NCI-H748 treated with DMSO at 0.1 percent for 48 hours (cell line): ENCODE data around the gene GDI1.

ENCODE experiments used
- DNase-seq: peaks from one replicate; lab custom pipeline; 2025; lab: John Stamatoyannopoulos, UW

GDI1 gene

DNA sequence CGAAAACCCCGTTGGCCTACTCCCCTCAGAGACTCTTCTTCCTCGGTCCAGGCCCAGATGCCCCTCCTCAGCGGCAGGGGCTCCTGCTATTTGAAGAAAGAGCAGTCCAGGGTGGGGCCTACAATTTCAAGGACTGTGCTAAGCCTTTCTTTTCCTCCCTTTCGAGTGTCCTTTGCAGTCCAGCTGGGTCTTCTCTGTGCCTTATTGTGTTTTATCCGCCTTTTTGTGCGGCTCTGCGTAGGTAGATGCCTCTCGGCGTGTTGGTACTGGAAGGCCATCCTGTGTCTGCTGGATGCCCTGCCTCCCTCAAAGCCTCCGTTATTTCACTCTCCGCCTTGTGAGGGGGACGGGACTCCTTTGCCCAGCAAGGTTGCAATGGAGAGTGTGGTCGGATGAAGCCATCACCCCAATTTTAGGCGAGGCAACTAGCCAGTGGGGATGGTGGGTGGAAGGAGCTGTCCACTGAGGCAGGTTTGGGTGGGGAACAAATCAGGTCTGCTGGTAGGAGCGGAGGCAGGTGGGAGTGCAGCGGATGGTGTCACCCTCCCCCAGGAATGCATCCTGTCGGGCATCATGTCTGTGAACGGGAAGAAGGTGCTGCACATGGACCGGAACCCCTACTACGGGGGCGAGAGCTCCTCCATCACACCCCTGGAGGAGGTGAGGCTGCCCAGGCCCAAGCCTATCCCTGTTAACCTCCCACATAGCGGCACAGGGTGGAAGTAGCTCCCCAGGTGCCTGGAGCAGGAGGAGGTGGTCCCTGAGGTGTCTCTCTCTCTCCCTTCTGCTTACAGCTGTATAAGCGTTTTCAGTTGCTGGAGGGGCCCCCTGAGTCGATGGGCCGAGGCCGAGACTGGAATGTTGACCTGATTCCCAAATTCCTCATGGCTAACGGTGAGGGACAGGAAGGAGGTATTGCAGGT is 1.3 kb downstream of the GDI1 start:
- DNase-seq, result no peak

DNA sequence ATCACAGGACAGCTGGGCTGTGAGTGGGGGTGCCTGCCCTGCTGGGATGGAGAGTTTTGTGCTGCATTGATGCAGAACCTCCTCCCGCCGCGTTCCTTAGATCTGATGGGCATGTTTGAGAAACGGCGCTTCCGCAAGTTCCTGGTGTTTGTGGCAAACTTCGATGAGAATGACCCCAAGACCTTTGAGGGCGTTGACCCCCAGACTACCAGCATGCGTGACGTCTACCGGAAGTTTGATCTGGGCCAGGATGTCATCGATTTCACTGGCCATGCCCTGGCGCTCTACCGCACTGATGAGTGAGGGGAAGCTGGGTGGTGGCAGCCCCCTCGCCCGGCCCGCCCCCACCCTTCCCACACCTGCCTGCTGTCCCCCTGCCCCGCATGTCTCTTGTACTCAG is 2.9 kb downstream of the GDI1 start:
- DNase-seq, result no peak

DNA sequence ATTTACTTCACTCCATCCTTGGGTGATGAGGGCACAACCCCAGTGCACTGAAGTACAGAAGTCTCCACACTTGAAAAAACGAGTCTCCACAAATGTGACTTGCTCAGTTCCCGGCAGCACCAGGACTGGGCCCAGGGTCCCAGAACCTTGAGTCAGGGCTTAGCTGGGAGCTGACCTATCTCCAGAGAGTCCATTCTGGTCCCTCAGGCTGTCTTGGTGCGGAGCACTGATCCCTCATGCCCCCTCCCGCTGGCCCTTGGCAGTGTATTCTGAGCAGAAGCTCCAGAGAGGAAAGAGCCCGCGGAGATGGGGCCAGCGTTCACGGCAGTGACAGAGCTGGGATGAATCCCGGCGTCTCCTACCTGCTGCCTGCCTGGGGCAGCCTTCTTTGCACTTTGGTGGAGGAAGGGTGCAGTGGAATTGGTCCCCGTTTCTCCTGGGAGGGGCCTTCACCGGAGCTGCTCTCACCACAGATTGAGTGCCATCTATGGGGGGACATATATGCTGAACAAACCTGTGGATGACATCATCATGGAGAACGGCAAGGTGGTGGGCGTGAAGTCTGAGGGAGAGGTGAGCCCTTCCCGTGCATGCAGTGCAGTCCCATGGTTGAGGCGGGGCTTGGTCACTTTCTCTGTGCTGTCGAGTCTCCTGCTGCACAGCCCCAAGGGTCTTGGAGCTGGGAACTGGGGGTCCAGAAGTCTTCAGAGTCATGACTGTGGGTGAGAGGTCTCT is 3.8 kb downstream of the GDI1 start:
- no peak for DNase-seq

DNA sequence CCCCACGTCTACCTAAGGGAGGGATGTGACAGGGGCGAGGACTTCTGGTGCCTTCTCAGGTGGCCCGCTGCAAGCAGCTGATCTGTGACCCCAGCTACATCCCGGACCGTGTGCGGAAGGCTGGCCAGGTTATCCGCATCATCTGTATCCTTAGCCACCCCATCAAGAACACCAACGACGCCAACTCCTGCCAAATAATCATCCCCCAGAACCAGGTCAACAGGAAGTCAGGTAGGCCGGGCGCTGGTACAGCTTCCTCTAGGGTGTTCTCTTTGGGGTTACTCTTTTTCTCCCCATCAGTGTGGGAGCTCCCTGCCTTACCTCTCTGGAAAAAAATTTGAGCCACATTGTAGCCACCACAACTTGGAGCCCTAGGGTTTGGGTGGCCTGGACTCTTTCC is 4.6 kb downstream of the GDI1 start:
- DNase-seq, result no peak

DNA sequence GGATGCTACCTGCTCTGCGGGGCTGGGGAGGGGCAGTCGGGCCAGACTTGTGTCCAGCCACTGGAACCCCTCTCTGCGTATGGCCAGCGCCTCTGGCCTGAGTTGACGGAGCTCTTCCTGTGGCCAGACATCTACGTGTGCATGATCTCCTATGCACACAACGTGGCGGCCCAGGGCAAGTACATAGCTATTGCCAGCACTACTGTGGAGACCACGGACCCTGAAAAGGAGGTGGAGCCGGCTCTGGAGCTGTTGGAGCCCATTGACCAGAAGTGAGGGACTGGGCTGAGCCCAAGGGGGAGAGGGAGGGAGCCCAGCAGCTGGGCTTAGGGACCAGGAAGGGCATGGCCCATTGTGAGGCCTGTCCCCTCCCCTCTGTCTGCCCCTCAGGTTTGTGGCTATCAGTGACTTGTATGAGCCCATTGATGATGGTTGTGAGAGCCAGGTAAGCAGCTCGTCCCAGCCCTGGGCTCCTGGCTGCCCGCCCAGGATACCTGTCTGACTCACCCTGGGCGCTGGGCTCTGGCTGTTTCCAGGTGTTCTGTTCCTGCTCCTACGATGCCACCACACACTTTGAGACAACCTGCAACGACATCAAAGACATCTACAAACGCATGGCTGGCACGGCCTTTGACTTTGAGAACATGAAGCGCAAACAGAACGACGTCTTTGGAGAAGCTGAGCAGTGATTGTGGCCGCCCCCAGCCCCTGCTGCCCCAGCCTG is 5.2 kb downstream of the GDI1 start:
- DNase-seq, result no peak

DNA sequence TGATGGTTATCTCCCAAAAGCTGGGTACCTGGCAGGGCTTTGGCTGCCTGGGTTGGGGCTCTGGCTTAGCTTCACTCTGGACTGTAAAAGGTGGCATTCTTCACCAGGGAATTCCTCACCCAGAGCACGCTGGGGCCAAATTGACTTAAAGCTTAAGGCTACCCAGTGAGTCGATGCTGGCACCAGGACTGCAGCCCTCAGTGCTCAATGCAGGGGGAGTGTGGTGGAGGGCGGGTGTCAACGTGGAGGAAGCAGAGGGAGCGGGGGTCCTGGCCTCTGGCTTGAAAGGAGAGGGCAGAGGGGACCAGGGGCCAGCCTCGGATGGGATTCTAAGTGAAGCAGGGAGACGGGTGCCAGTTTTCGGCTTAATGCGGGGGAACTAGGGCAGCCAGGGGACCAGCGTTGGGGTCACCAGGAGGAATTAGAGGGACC is 6.5 kb downstream of the GDI1 start:
- no peak for DNase-seq

DNA sequence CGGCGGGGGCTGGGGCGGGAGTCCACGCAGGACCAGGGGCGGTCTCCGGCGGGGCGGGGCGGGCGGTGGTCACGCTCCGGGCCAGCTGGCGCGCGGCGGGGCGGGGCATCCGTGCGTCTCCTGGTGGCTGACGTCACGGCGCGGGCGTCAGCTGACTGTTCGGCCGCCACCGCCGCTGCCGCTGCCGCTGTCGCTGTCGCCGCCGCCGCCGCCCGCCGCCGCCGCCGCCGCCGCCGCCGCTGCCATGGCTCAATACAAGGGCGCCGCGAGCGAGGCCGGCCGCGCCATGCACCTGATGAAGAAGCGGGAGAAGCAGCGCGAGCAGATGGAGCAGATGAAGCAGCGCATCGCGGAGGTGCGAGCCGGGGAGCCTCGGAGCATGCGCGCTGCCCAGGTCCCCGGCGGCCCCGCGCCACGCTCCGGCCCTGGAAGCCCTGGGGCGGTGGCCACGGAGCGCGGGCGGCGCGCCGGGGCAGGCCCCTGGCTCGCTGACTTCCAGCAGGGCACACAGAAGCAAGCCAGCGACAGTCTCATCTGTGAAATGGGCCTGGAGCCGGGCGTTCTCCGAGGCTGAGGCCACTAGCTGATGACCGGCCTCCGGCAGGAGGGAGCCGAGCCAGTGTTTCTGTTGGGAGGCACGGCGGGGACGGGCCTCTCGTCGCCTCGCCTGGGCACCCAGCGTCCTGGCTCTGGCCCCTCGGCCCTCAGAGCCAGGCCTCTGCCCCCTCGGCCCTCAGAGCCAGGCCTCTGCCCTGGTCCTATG is 7.2 kb downstream of the GDI1 start, which contains the start of gene FAM50A:
Gene FAM50A, plus strand, starts transcription at position 150 of the 763 bp plus-strand sequence. Its CDS starts 95 bp downstream, at position 245.
- peak; percentile 4 for DNase-seq

DNA sequence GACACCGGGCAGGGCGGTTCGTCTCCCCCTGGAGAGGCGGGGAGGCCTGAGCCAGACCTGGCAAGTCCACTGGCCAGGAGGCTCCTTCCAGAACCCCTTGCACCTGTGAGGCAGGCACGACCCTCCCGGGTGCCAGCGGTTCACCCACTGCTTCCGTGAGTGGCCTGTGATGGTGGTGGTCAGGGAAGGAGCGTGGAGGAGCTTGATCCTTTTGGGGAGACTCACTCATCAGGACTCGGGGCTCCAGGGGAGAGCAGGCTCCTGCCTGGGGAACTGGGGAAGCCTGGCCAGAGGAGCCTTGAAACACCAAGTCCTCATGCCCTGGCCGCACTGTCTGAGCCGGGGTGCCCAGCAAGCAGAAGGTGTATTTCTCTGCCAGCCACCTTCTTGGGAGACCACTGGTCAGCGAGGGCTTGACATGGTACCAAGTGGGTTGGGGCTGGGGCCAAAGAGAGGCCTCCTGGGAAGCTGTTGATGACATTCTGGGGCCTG is 7.8 kb downstream of the GDI1 start:
- DNase-seq, result no peak

DNA sequence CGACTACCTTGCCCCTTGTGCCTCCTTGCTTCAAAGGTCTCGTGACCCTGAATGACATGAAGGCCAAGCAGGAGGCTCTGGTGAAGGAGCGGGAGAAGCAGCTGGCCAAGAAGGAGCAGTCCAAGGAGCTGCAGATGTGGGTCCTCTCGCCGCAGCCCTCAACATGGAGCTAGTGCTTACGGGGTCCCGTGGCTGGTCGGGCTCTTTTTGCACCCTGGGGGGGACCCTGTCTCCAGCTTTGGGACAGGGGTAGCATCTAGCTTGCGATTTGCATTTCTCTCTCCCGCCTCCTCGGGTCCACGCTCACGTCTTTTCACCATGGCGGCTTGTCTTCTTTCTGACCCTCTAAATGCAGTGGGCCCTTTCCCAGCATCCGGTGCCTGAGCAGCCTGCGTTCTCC is 8.8 kb downstream of the GDI1 start:
- DNase-seq, result no peak

DNA sequence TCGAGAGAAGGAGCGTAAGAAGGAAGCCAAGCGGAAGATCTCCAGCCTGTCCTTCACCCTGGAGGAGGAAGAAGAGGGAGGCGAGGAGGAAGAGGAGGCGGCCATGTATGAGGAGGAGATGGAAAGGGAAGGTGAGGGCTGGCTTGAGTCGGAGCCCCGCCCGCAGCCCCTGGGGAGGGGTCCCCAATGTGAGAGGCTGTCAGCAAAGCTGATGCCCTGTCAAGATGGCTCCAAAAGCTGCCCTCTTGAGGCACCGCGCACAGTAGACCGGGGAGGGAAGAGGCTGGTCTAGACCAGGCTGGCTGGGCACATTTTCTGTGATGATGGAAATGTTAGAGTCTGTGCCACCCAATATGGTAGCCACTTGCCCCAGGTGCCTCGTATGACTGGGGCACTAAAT is 9.5 kb downstream of the GDI1 start:
- DNase-seq, result no peak

DNA sequence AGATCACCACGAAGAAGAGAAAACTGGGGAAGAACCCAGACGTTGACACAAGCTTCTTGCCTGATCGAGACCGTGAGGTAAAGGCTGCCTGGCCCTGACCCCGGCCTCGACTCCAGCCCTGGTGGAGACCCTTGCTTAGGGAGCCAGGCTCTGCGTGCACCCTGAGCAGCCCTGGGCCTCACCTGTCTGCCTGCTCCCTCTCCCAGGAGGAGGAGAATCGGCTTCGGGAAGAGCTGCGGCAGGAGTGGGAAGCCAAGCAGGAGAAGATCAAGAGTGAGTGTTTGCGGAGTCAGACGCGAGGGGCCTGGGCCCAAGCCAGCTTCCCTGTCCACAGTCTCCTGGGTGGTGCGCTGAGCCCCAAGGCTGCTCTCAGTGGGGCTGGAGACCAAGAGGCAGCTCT is 11.5 kb downstream of the GDI1 start:
- DNase-seq, result no peak

DNA sequence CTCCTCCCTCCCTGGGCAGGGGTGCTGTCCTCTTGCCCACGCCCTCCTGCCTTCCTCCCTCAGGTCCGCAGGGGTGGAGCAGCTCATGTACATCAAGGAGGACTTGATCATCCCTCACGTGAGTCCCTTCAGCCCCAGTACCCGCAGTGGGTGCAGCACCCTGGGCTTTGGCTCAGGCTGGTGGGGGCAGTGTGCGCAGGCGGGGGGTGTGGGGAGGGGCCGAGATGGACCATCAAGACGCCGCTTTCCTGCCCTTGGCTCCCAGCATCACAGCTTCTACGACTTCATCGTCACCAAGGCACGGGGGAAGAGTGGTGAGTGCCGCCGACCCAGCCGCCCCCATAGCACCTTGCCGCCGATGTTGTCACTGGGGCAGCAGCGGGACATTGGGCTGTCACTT is 12.7 kb downstream of the GDI1 start:
- no peak for DNase-seq

DNA sequence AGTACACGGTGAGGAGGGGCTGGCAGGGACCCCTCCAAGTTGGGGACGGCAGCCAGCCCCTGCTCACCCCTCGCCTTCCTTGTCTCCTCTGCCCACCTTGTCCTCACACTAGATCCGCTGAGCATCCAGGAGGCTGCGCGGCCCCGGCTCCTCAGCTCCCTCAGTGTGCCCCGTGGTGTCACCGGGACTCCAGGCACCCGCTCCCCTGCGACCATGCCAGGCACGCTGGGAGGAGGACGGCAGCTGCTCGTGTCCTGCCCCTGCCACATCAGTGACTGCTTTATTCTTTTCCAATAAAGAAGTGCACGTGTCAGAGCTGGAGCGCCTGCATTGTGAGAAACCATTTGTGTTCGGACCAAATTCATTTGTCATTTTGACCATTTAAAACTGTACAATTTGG is 13.4 kb downstream of the GDI1 start:
- no peak for DNase-seq

DNA sequence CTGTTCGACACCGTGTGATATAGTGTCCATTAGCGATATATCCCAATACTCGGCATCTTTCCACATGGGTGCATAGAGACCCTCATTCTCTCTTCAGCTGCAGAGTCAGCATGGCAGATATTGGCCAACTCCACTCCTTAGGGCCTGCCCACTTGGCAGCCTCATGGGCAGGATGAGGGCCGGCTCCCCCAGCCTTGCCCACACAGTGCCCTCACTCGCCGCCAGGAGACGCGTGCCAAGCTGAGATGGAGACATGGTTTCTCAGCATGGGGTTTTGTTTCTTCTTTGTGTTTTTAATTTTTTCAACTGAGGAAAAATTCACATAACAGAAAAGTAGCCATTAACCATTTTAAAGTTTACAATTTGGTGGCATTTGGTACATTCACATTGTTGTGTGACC is 15.9 kb downstream of the GDI1 start:
- DNase-seq, result no peak

DNA sequence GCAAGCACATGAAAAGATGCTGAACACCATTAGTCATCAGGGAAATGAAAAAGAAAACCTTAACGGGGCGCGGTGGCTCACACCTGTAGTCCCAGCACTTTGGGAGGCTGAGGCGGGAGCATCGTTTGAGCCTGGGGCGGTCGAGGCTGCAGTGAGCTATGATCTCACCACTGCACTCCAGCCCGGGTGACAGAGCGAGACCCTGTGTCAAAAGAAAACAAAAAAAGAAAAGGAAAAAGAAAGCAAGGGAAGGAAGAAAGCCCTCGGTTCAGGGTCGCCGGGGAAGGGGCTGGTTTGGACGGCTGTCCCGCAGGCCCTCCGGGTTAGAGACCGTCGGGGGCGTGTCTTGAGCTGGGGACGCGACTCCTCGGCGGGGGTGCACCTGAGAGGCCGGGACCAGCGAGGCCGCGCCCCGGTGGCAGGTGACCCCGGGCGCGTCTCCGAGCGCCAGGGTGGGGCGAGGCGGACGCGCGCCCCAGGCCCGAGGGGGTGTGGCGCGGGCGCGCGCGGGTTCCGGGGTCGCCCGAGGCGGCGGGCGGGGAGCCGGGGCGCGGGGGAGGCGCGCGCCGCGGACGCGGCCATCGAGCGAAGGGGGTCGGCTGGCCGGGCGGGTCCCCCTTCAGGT is 20.6 kb downstream of the GDI1 start:
- DNase-seq, result peak; percentile 20

DNA sequence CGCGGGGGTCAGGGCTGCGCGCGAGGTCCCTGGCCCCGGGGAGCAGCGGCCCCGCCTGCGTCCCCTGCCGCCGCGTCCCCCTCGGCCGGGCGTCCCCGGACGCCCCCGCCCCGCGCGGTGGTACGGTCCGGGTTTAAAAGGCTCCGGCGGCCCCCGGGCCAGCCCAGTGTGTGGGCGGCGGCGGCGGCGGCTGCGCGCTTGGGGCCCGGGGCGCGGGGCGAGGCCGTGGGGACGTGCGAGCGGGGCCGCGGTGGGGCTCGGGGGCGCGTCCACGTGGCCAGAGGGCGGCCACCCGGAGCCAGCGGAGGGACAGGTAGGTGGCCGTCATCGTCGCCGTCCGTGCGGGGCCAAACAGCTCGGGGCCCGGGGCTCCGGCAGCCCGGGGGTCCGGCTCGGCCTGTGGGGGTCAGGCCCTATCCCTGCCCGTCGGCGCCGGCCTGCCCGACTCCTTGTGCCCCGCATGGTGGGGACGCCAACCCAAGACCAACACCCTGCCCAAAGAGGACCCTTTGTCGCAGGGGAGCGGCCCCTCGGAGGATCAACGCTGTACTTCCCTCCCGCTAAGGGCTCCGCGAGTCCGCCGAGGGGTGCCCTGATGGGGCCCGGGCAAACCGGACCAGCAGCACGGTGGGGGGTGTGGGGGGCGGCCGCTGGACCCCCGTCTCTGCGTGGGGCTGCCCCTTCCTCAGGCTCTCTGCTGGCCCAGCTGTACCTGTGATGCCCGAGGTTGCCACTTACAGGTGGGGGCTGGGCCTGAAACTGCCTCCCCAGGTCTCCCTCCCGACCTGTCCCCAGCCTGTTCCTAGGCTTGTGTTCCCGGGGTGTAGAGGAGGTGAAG is 21.4 kb downstream of the GDI1 start, which contains the start of gene PLXNA3:
Gene PLXNA3, plus strand, starts transcription at position 166 of the 838 bp plus-strand sequence. CDS start 1,903 bp downstream, outside the sequence.
- DNase-seq, result no peak

DNA sequence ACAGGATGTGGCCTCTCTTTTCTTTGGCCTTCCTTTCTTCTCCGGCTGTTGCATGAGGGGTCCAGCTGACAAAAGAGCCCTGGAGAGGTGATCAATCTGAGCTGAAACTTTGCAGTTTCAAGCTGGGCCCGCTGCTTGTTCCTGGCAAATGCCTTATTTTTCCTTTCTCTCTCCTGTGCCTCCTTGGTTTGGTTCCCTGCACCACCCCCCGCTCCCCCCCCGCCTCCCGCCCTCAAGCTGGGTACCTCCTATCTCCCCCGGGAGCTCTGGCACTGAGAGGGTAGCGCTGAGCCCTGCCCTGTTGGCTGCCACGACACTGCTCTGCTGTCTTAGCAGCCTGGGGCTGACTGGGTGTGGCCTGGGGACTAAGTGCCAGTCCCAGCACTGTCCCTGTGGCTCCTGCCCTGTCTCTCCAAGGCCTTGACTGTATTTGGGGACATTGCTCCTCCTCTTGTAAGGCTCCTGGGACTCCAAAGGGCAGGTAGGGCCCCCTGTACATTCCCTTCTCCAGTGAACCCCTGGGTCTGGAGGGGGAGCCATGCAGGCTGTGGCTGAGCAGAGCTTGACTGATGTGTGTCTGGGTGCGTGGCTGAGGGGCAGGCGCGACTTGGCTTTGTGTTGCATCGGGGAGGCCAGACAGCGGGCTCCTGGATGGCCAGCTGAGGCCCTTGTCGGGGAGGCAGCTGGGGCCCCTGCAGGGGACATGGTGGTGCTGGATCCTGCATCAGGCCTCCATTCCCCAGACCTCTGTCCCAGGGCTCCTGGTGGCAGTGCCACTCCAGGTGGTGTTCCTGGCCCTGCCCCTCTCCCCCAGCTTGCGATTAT is 22.2 kb downstream of the GDI1 start:
- DNase-seq, result no peak

DNA sequence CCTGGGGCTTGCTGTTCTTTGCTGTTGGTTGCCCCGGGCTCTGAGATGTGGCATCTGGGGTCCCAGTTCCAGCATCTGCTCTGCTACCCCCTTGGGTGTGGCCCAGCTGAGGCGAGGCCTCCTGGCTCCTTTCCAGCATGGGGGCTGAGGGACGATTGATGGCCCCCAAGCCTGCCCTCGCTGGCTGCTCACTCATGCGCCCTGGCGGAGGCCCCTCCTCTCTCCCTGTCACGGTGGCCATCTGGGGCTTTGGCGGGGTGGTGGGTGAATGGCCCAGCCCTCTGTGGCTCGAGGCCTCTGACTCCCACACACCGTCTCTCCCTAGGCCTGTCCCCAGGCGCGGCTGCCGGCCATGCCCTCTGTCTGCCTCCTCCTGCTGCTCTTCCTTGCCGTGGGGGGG is 22.9 kb downstream of the GDI1 start:
- DNase-seq, result no peak

DNA sequence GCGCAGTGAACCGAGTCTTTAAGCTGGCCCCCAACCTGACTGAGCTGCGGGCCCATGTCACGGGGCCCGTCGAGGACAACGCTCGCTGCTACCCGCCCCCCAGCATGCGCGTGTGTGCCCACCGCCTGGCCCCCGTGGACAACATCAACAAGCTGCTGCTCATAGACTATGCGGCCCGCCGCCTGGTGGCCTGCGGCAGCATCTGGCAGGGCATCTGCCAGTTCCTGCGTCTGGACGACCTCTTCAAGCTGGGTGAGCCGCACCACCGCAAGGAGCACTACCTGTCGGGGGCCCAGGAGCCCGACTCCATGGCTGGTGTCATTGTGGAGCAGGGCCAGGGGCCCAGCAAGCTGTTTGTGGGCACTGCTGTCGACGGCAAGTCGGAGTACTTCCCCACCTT is 23.4 kb downstream of the GDI1 start:
- no peak for DNase-seq
